ENCODE results near the gene SAP130. TPM values are rescaled to one million over a fixed set of nuclear protein-coding genes. Genes with fewer than 3 reads are reported as not detected.

The SAP130 gene
- total and polyA plus RNA-seq, 9 donors: 6.1 to 28.3 (median 24.0) TPM

- intact Hi-C loops (cut with DNase I): no loop called here
- no peak for DNase-seq
- H3K27me3 ChIP-seq: no peaks in the 10 kb centered on the region
- no peaks in the 10 kb centered on the region for H3K36me3 ChIP-seq
- H3K4me3 ChIP-seq: no peak overlapping the region
- TF ChIP-seq CTCF (IDR thresholded peaks at IDR 0.05): no peak
- no peak for TF ChIP-seq EP300 (IDR thresholded peaks at IDR 0.05)
- TF ChIP-seq POLR2A (IDR thresholded peaks at IDR 0.05): no peak
- H3K4me1 ChIP-seq (ENCODE audit: insufficient read depth): no peaks in the 10 kb centered on the region
- no peaks in the 10 kb centered on the region for H3K9me3 ChIP-seq
- 91 to 96% (median 93%) methylated on average over 11 of the region's 11 CpGs for WGBS, 3 donors
- H3K27ac ChIP-seq: no peak overlapping the region
Measured at GRCh38 chr2:127968610-127969339, 59.1 kb downstream of the SAP130 start.

GRCh38 chr2:127961729-127962128 lies 66.1 kb downstream of the SAP130 start:
- no peaks in the 10 kb centered on the region for H3K27me3 ChIP-seq
- H3K27ac ChIP-seq: no peak overlapping the region
- DNase-seq: no peak
- no peak for TF ChIP-seq EP300 (IDR thresholded peaks at IDR 0.05)
- TF ChIP-seq POLR2A (IDR thresholded peaks at IDR 0.05): no peak
- TF ChIP-seq CTCF (IDR thresholded peaks at IDR 0.05): no peak
- no peaks in the 10 kb centered on the region for H3K4me1 ChIP-seq (ENCODE audit: insufficient read depth)
- no peaks in the 10 kb centered on the region for H3K36me3 ChIP-seq
- WGBS, 3 donors: 80 to 85% (median 83%) methylated on average over 5 of the region's 5 CpGs
- intact Hi-C loops (cut with DNase I): no loop called here
- no peak overlapping the region for H3K4me3 ChIP-seq
- H3K9me3 ChIP-seq: no peaks in the 10 kb centered on the region

- H3K4me1 ChIP-seq (ENCODE audit: insufficient read depth): peaks cover 7% of the 10 kb centered on the region
- H3K4me3 ChIP-seq: no peak overlapping the region
- no peak overlapping the region for H3K27ac ChIP-seq
- H3K27me3 ChIP-seq: no peaks in the 10 kb centered on the region
- 96 to 99% (median 97%) methylated on average over 6 of the region's 6 CpGs for WGBS, 3 donors
- TF ChIP-seq CTCF (IDR thresholded peaks at IDR 0.05) (no peak), POLR2A (IDR thresholded peaks at IDR 0.05) (no peak), EP300 (IDR thresholded peaks at IDR 0.05) (no peak)
- intact Hi-C loops (cut with DNase I): no loop called here
- no peaks in the 10 kb centered on the region for H3K9me3 ChIP-seq
- no peaks in the 10 kb centered on the region for H3K36me3 ChIP-seq
- DNase-seq: no peak
Measured at GRCh38 chr2:127957240-127957639, 70.6 kb downstream of the SAP130 start.

- H3K27ac ChIP-seq: no peak overlapping the region
- intact Hi-C loops (cut with DNase I): no loop called here
Measured at GRCh38 chr2:127954857-127955256, 73.0 kb downstream of the SAP130 start.

More at GRCh38 chr2:127954857-127955256, 73.0 kb downstream of the SAP130 start:
- Histone ChIP-seq H3K9me3 (no peaks in the 10 kb centered on the region), H3K27me3 (no peaks in the 10 kb centered on the region), H3K4me3 (no peak overlapping the region), H3K36me3 (no peaks in the 10 kb centered on the region), H3K4me1 (ENCODE audit: insufficient read depth) (peaks cover 7% of the 10 kb centered on the region)
- TF ChIP-seq CTCF (IDR thresholded peaks at IDR 0.05) (no peak), EP300 (IDR thresholded peaks at IDR 0.05) (no peak), POLR2A (IDR thresholded peaks at IDR 0.05) (no peak)
- WGBS, 3 donors: 91 to 92% (median 92%) methylated on average over 8 of the region's 8 CpGs
- DNase-seq: no peak
